GM12891 (cell line): ENCODE results near the gene POLD1.

Experiments used
- DNase-seq: peaks from one replicate; pipeline ENCODE4 v3.0.0; 2011; ENCODE audit warnings: low spot score; ENCODE audit not compliant: insufficient read length
- FAIRE-seq: peaks from 2 replicates; lab custom pipeline; 2011; peaks lifted over from hg19 to GRCh38; lab: Jason Lieb, UNC
- PAX5 ChIP-seq: IDR thresholded peaks from 2 replicates; pipeline ENCODE4 v1.6.1; 2011; ENCODE audit warnings: low read length, moderate library complexity, mild to moderate bottlenecking; ENCODE audit not compliant: insufficient read depth, severe bottlenecking
- POLR2A ChIP-seq: IDR thresholded peaks from 2 replicates; pipeline ENCODE4 v1.6.1; 2011; ENCODE audit warnings: low read depth, low read length, control low read depth
- POLR2AphosphoS5 ChIP-seq: IDR thresholded peaks from 2 replicates; pipeline ENCODE4 v1.6.1; 2011; ENCODE audit warnings: low read depth, low read length, control low read depth
- POU2F2 ChIP-seq: IDR thresholded peaks from 2 replicates; pipeline ENCODE4 v1.6.1; 2011; ENCODE audit warnings: low read depth, mild to moderate bottlenecking, control low read depth, low read length, moderate library complexity
- SPI1 ChIP-seq: IDR thresholded peaks from 2 replicates; pipeline ENCODE4 v1.6.1; 2011; ENCODE audit warnings: low read depth, low read length, control low read depth
- TAF1 ChIP-seq: IDR thresholded peaks from 2 replicates; pipeline ENCODE4 v1.6.1; 2011; ENCODE audit warnings: low read depth, low read length, control low read depth

The POLD1 gene

GRCh38 chr19:50392759-50393158 lies 8.6 kb downstream of the POLD1 start:
- TF ChIP-seq POLR2AphosphoS5 (no peak), PAX5 (no peak), POLR2A (no peak), SPI1 (no peak), TAF1 (no peak), POU2F2 (no peak)
- DNase-seq (no peak), FAIRE-seq (no peak)

- TF ChIP-seq PAX5 (no peak), TAF1 (no peak), POLR2AphosphoS5 (no peak), POU2F2 (no peak), POLR2A (no peak), SPI1 (no peak)
- DNase-seq, result no peak
- no peak for FAIRE-seq
These were observed 9.4 kb downstream of the POLD1 start for GRCh38 chr19:50393589-50393988.

GRCh38 chr19:50394017-50394416 lies 9.9 kb downstream of the POLD1 start:
- TF ChIP-seq PAX5 (no peak), POLR2A (no peak), POU2F2 (no peak), TAF1 (no peak), SPI1 (no peak), POLR2AphosphoS5 (no peak)
- no peak for FAIRE-seq
- DNase-seq, result no peak

- FAIRE-seq, result no peak
- TF ChIP-seq POU2F2, result no peak
- TF ChIP-seq SPI1, result no peak
- TF ChIP-seq TAF1, result no peak
- TF ChIP-seq POLR2AphosphoS5, result no peak
- no peak for TF ChIP-seq PAX5
- no peak for TF ChIP-seq POLR2A
These were observed 14.7 kb downstream of the POLD1 start for GRCh38 chr19:50398675-50399367.

GRCh38 chr19:50399368-50399745 lies 15.2 kb downstream of the POLD1 start:
- DNase-seq (no peak), FAIRE-seq (no peak)
- TF ChIP-seq TAF1 (no peak), SPI1 (no peak), PAX5 (no peak), POLR2A (no peak), POU2F2 (no peak), POLR2AphosphoS5 (no peak)

More at GRCh38 chr19:50398675-50399367, 14.7 kb downstream of the POLD1 start:
- DNase-seq, result no peak

- no peak for DNase-seq
- no peak for FAIRE-seq
- no peak for TF ChIP-seq POU2F2
These were observed 17.7 kb downstream of the POLD1 start for GRCh38 chr19:50401605-50402450.

GRCh38 chr19:50402544-50403301 lies 18.6 kb downstream of the POLD1 start:
- TF ChIP-seq POU2F2 (no peak), POLR2A (no peak), SPI1 (no peak), TAF1 (no peak), POLR2AphosphoS5 (no peak), PAX5 (no peak)
- FAIRE-seq, result no peak
- DNase-seq, result no peak

- no peak for TF ChIP-seq POLR2A
- no peak for TF ChIP-seq PAX5
- TF ChIP-seq SPI1, result no peak
- no peak for TF ChIP-seq POU2F2
- no peak for TF ChIP-seq TAF1
- no peak for TF ChIP-seq POLR2AphosphoS5
- no peak for DNase-seq
- FAIRE-seq, result no peak
These were observed 22.1 kb downstream of the POLD1 start for GRCh38 chr19:50406156-50406820.
